ENCODE data around the gene LUC7L.

- TF ChIP-seq CTCF (IDR thresholded peaks at IDR 0.05) (no peak), POLR2A (IDR thresholded peaks at IDR 0.05) (no peak)
Measured at GRCh38 chr16:203246-203645, 26.0 kb downstream of the LUC7L start.

All from lower leg skin (tissue), 3 donors.